Activated CD8-positive, alpha-beta memory T cell treated with anti-CD3 and anti-CD28 coated beads, Interleukin-2, amount 10 ng/mL, durations not matched to agents 7 days and 5 days (primary cell): Measurements from ENCODE around the gene LGALSL. TPM values are rescaled to one million over a fixed set of nuclear protein-coding genes. Genes with fewer than 3 reads are reported as not detected.

Experiments used
- ATAC-seq: fragments of 150-1000 bp; cut with Tn5 transposase; one replicate; pipeline ENCODE4 v1.10.0; 2021; ENCODE audit warnings: moderate library complexity
- CTCF ChIA-PET: fragments of 350-600 bp; sonication (Branson Sonifier 250); formaldehyde crosslinking; loops from one replicate; lab custom pipeline; 2021; ENCODE audit warnings: antibody characterized with exemption; lab: Charles Lee
- DNase-seq: peaks from one replicate; pipeline ENCODE4 v3.0.0-alpha.2; 2020
- H3K27ac Mint-ChIP-seq: one replicate; pipeline ENCODE4 v1.8.0; 2021; ENCODE audit warnings: mild to moderate bottlenecking, mixed read lengths
- H3K27me3 Mint-ChIP-seq: one replicate; pipeline ENCODE4 v1.8.0; 2021; ENCODE audit warnings: mixed read lengths
- H3K36me3 Mint-ChIP-seq: one replicate; pipeline ENCODE4 v1.8.0; 2021; ENCODE audit warnings: mild to moderate bottlenecking, mixed read lengths
- H3K4me1 Mint-ChIP-seq: one replicate; pipeline ENCODE4 v1.8.0; 2021; ENCODE audit warnings: mixed read lengths
- H3K4me3 Mint-ChIP-seq: one replicate; pipeline ENCODE4 v1.8.0; 2021; ENCODE audit warnings: mild to moderate bottlenecking, moderate library complexity, mixed read lengths
- H3K9me3 Mint-ChIP-seq: one replicate; pipeline ENCODE4 v1.8.0; 2022; ENCODE audit warnings: low read depth, mixed read lengths
- total RNA-seq, 2 experiments: library from RNA; stranded (reverse); gene quantifications; one replicate each; pipeline ENCODE4 v1.2.3, GENCODE V29; 2021

The LGALSL gene
- total RNA-seq, 2 experiments from 2014 or later, result 1.1 to 1.3 TPM

- DNase-seq, result peak; percentile 46
- Mint-ChIP-seq H3K36me3 (no peaks in the 10 kb centered on the region), H3K9me3 (no peaks in the 10 kb centered on the region), H3K4me1 (peaks cover 11% of the 10 kb centered on the region), H3K27me3 (peaks cover 47% of the 10 kb centered on the region), H3K4me3 (peak overlapping the region; percentile 74), H3K27ac (no peak overlapping the region)
- CTCF ChIA-PET, result interaction anchor here (2.4 kb wide), 2 partner anchors 33 kb away, joined by 7 to 15 read pairs; no protein-coding TSS in a partner anchor
- peak; percentile 74 for ATAC-seq
Measured at GRCh38 chr2:64454386-64455332, 697 bp downstream of the LGALSL start.

DNA sequence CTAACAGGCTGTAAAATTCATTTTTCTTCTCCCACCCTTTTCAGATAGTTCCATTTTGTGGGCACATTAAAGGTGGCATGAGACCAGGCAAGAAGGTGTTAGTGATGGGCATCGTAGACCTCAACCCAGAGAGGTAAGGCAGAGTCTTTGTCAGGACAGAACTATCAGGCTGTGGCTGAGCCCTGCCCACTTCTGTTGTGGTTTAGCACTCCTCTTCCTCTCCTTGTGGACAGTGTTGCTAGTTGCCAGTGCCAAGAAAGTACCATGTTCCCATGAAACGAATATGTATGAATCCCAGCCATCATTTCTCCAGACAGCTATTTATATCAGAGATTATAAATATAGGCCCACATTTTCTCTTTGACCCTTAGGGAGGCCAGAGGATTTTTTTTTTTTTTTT lies 1.6 kb downstream of the LGALSL start:
- H3K27me3 Mint-ChIP-seq, result peaks cover 47% of the 10 kb centered on the region
- peaks cover 11% of the 10 kb centered on the region for H3K4me1 Mint-ChIP-seq
- no peak for DNase-seq
- no peak overlapping the region for H3K27ac Mint-ChIP-seq
- no peaks in the 10 kb centered on the region for H3K36me3 Mint-ChIP-seq
- H3K4me3 Mint-ChIP-seq, result peak overlapping the region; percentile 74
- CTCF ChIA-PET, result interaction anchor here (2.4 kb wide), 1 partner anchor 32 kb away, joined by 15 read pairs; no protein-coding TSS in a partner anchor
- H3K9me3 Mint-ChIP-seq, result no peaks in the 10 kb centered on the region
- ATAC-seq, result no peak

DNA sequence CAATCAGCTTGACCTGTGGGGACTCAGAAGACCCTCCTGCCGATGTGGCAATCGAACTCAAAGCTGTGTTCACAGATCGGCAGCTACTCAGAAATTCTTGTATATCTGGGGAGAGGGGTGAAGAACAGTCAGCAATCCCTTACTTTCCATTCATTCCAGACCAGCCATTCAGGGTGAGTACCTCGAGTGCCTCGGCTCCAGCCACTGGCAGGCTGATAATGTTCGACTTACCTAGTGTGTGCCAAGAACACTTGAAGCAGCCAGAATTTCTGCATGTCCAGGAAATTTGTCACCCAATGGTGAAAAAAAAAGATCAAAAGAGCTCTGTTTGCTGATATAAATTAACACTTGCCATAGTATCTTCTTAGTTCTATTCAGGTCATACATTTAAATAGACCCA lies 2.3 kb downstream of the LGALSL start:
- no peak for ATAC-seq
- Mint-ChIP-seq H3K9me3 (no peaks in the 10 kb centered on the region), H3K27ac (no peak overlapping the region), H3K36me3 (no peaks in the 10 kb centered on the region), H3K4me3 (no peak overlapping the region), H3K27me3 (peaks cover 42% of the 10 kb centered on the region), H3K4me1 (peaks cover 11% of the 10 kb centered on the region)
- DNase-seq, result no peak
- CTCF ChIA-PET, result interaction anchor here (2.4 kb wide), 1 partner anchor 32 kb away, joined by 15 read pairs; no protein-coding TSS in a partner anchor

- no peak overlapping the region for H3K27ac Mint-ChIP-seq
- H3K27me3 Mint-ChIP-seq, result peaks cover 33% of the 10 kb centered on the region
- CTCF ChIA-PET, result interaction anchor here (0.6 to 2.4 kb wide), 5 partner anchors 17 to 129 kb away, joined by 3 to 15 read pairs (median 3); partner anchors contain the start of gene AFTPH
Measured at GRCh38 chr2:64457524-64457923, 3.6 kb downstream of the LGALSL start.

GRCh38 chr2:64459575-64459974 lies 5.6 kb downstream of the LGALSL start:
- CTCF ChIA-PET, result interaction anchor here (1.1 to 1.5 kb wide), 4 partner anchors 10 to 129 kb away, joined by 3 to 5 read pairs (median 4); no protein-coding TSS in a partner anchor
- Mint-ChIP-seq H3K36me3 (no peaks in the 10 kb centered on the region), H3K4me1 (peaks cover 8% of the 10 kb centered on the region), H3K9me3 (no peaks in the 10 kb centered on the region), H3K27me3 (peaks cover 24% of the 10 kb centered on the region), H3K4me3 (no peak overlapping the region), H3K27ac (no peak overlapping the region)
- DNase-seq (no peak), ATAC-seq (no peak)

More at GRCh38 chr2:64457524-64457923, 3.6 kb downstream of the LGALSL start:
- DNase-seq (no peak), ATAC-seq (no peak)
- Mint-ChIP-seq H3K9me3 (no peaks in the 10 kb centered on the region), H3K4me1 (peaks cover 11% of the 10 kb centered on the region), H3K36me3 (no peaks in the 10 kb centered on the region), H3K4me3 (no peak overlapping the region)

- DNase-seq, result no peak
- CTCF ChIA-PET, result interaction anchor here (1.1 to 1.5 kb wide), 4 partner anchors 9 to 129 kb away, joined by 3 to 5 read pairs (median 4); no protein-coding TSS in a partner anchor
- H3K4me1 Mint-ChIP-seq, result peaks cover 3% of the 10 kb centered on the region
- H3K4me3 Mint-ChIP-seq, result no peak overlapping the region
- no peaks in the 10 kb centered on the region for H3K9me3 Mint-ChIP-seq
- no peak for ATAC-seq
- no peaks in the 10 kb centered on the region for H3K36me3 Mint-ChIP-seq
- H3K27ac Mint-ChIP-seq, result no peak overlapping the region
- peaks cover 18% of the 10 kb centered on the region for H3K27me3 Mint-ChIP-seq
Measured at GRCh38 chr2:64460330-64460729, 6.4 kb downstream of the LGALSL start.

GRCh38 chr2:64461271-64462058 lies 7.5 kb downstream of the LGALSL start:
- H3K4me3 Mint-ChIP-seq, result no peak overlapping the region
- H3K9me3 Mint-ChIP-seq, result no peaks in the 10 kb centered on the region
- H3K36me3 Mint-ChIP-seq, result no peaks in the 10 kb centered on the region
- CTCF ChIA-PET, result interaction anchor here (1.1 kb wide), 1 partner anchor 27 kb away, joined by 3 read pairs; no protein-coding TSS in a partner anchor
- H3K4me1 Mint-ChIP-seq, result no peaks in the 10 kb centered on the region
- H3K27me3 Mint-ChIP-seq, result peaks cover 8% of the 10 kb centered on the region
- ATAC-seq (no peak), DNase-seq (no peak)
- H3K27ac Mint-ChIP-seq, result no peak overlapping the region

DNA sequence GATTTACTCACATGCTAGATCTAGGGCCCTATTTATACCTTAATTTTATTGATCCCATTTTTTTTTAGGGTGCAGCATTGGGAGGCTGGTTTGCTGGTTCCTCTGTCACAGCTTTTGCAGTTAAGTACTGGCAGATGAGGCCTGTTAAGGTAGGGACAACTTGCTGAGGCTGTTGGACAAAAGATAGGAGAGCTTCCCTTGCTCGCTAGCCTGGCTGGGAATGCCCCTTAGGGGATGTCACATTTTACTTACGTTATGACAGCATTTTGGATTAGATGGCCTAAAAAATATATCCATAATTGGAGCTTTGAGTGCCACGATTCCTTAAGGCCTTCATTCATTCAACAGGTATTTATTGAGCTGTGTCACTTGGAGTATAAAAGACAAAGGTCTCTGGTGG lies 8.2 kb downstream of the LGALSL start:
- Mint-ChIP-seq H3K27ac (no peak overlapping the region), H3K27me3 (peaks cover 3% of the 10 kb centered on the region), H3K9me3 (no peaks in the 10 kb centered on the region), H3K4me1 (no peaks in the 10 kb centered on the region), H3K4me3 (no peak overlapping the region), H3K36me3 (no peaks in the 10 kb centered on the region)
- CTCF ChIA-PET, result interaction anchor here (1.1 kb wide), 1 partner anchor 26 kb away, joined by 3 read pairs; no protein-coding TSS in a partner anchor
- ATAC-seq (no peak), DNase-seq (no peak)

DNA sequence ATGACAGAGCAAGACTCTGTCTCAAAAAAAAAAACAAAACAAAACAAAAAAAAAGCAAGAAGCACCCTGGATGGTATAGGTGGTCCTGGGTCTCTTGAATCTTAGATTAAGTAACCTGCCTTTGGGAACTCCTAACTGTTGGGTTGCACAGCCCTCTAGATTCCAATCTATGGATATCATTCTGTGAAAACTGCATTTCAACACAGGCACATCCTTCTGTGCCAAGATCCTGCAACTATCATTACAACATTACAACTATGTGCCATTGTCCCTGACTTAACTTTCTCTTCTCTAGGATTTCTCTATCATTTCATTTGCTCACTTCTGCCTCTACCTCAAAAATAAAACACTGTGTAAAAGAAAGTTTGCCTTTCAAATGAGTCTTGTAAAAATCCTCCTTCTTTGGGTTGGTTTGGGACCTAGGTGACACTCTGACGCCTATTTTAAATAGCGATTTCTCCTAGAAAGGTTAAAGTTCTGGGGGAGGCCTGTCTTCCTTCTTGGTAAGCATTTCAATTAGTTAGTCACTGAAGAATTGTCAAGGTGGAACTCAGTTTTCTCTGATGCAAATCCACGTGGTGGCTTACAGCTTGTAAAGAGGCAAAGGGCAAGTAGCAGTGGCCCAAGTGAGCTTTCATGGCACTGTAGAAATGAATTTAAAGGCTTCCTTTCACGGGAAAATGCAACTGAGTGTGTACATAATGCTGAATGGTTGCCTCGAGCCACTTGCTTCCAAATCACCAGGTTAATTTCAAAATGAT lies 9.2 kb downstream of the LGALSL start:
- CTCF ChIA-PET, result interaction anchor here (1.2 kb wide), 1 partner anchor 132 kb away, joined by 5 read pairs; no protein-coding TSS in a partner anchor
- Mint-ChIP-seq H3K9me3 (no peaks in the 10 kb centered on the region), H3K4me1 (peaks cover 3% of the 10 kb centered on the region), H3K27me3 (no peaks in the 10 kb centered on the region), H3K4me3 (no peak overlapping the region), H3K36me3 (no peaks in the 10 kb centered on the region), H3K27ac (no peak overlapping the region)
- DNase-seq, result no peak
- ATAC-seq, result no peak

DNA sequence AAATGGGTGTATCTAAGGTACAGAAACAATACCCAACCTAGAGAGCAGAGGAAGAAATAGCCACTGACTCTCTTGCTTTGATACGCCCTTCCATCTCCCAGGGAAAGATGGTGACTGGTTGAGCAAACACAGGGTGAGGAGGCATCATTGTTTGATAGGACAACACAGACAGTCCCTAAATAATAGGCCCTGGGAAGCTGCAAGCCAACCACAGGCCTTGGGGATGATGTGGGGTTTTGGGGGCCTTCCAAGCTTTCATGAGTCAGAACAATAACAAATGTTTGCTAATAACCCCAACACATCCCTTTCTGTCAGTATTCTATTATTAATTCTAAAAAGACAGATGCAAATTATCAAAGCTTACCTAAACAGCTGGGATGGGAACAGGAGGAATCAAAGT lies 9.8 kb downstream of the LGALSL start:
- no peak for ATAC-seq
- no peaks in the 10 kb centered on the region for H3K27me3 Mint-ChIP-seq
- H3K4me3 Mint-ChIP-seq, result no peak overlapping the region
- peaks cover 3% of the 10 kb centered on the region for H3K4me1 Mint-ChIP-seq
- H3K27ac Mint-ChIP-seq, result no peak overlapping the region
- CTCF ChIA-PET, result interaction anchor here (1.2 kb wide), 1 partner anchor 133 kb away, joined by 5 read pairs; no protein-coding TSS in a partner anchor
- DNase-seq, result no peak
- no peaks in the 10 kb centered on the region for H3K9me3 Mint-ChIP-seq
- no peaks in the 10 kb centered on the region for H3K36me3 Mint-ChIP-seq

GRCh38 chr2:64466478-64467085 lies 12.6 kb downstream of the LGALSL start:
- H3K36me3 Mint-ChIP-seq, result no peaks in the 10 kb centered on the region
- H3K4me3 Mint-ChIP-seq, result no peak overlapping the region
- CTCF ChIA-PET, result interaction anchor here (1.2 kb wide), 1 partner anchor 22 kb away, joined by 5 read pairs; no protein-coding TSS in a partner anchor
- no peak overlapping the region for H3K27ac Mint-ChIP-seq
- no peaks in the 10 kb centered on the region for H3K27me3 Mint-ChIP-seq
- ATAC-seq, result no peak
- no peak for DNase-seq
- H3K9me3 Mint-ChIP-seq, result no peaks in the 10 kb centered on the region
- peaks cover 3% of the 10 kb centered on the region for H3K4me1 Mint-ChIP-seq
